PFSK-1 (cell line): ENCODE results near the gene SLC46A2.

Experiments used
- FOXP2 ChIP-seq: optimal IDR thresholded peaks from 2 replicates; pipeline ENCODE3; 2011; ENCODE audit warnings: borderline replicate concordance, control low read depth, inconsistent platforms; ENCODE audit not compliant: insufficient read depth; ENCODE audit errors: extremely low read length, extremely low read depth
- POLR2AphosphoS5 ChIP-seq: IDR thresholded peaks from 2 replicates; pipeline ENCODE4 v1.6.1; 2012; ENCODE audit warnings: low read depth, mild to moderate bottlenecking, control low read depth, low read length, moderate library complexity
- REST ChIP-seq, 2 experiments: IDR thresholded peaks; 2 replicates each; pipeline versions ENCODE4 v1.6.1 to v1.8.0; 2011 to 2012; ENCODE audit warnings: low read depth in 2 of 2, low read length in 2 of 2, control low read depth in 1 of 2, inconsistent platforms in 1 of 2, mild to moderate bottlenecking in 1 of 2, moderate library complexity in 1 of 2; ENCODE audit not compliant: insufficient read depth in 1 of 2
- SIN3A ChIP-seq: IDR thresholded peaks from 2 replicates; pipeline ENCODE4 v1.6.1; 2012; ENCODE audit warnings: mild to moderate bottlenecking, low read length, moderate library complexity, borderline replicate concordance; ENCODE audit not compliant: insufficient read depth
- TAF1 ChIP-seq: IDR thresholded peaks from 2 replicates; pipeline ENCODE4 v1.6.1; 2012; ENCODE audit warnings: low read length, control low read depth, borderline replicate concordance; ENCODE audit not compliant: insufficient read depth

The SLC46A2 gene

DNA sequence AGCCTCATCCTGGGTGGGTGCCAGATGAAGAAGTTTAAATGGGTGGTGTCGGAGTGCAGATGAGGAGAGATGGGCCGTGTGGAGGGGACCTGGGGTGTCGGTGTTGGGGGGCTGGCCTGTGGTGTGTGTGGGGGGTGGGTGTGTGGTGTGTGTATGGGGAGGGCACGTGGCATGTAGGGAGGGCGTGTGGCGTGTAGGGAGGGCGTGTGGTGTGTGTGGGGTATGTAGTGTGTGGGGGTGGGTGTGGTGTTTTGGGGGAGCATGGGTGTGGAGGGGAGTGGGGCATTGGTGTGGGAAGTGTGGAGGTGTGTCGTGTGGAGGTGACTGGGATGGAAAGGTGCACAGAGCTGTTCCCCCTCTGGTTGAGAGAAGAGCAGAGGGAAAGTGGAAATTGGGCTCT is 34.5 kb downstream of the SLC46A2 start:
- no peak for TF ChIP-seq REST (IDR thresholded peaks at IDR 0.05; ENCODE audit: insufficient read depth in 1 of 2, low read depth in 2 of 2, low read length in 2 of 2)
- no peak for TF ChIP-seq FOXP2
- TF ChIP-seq TAF1: no peak
- no peak for TF ChIP-seq SIN3A
- no peak for TF ChIP-seq POLR2AphosphoS5

- TF ChIP-seq SIN3A (no peak), REST (IDR thresholded peaks at IDR 0.05; ENCODE audit: insufficient read depth in 1 of 2, low read depth in 2 of 2, low read length in 2 of 2) (no peak), FOXP2 (no peak), POLR2AphosphoS5 (no peak)
Observed at GRCh38 chr9:112854657-112855056, 36.0 kb downstream of the SLC46A2 start.

DNA sequence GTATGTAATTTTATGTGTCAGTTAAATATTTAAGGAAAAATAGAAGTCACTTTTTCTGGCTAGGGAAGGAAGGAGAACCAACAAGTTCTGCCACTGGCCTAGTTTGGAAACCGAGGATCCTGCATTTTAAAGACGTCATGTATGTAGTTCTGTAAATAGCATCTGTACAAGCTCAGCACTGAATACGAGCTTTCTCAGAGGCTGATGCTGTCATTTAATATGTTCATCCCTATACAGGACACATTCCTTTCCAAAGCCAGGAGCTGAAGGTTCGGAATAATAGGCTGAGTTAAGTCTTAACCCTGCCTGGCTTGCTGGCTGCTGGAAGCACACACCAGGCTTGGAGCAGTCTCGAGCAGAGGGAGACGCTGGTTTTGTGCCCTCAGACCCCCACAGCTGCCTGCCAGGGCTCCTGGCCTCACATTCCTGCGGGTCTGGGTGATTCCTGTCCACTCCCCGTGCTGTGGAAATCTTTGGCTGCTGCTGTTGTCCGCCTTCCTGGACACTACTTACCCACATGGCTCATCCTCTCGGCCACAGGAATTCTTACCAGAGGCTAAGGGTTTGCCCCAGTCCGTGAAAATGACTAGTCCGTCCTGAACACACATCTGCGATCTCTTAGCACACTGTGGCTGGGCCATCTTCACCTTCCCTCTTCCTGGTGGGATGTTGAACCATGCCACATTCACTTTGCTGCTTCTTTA is 36.6 kb downstream of the SLC46A2 start:
- TF ChIP-seq POLR2AphosphoS5 (no peak), TAF1 (no peak), FOXP2 (no peak), SIN3A (no peak), REST (IDR thresholded peaks at IDR 0.05; ENCODE audit: insufficient read depth in 1 of 2, low read depth in 2 of 2, low read length in 2 of 2) (no peak)

GRCh38 chr9:112852741-112853504 is 37.8 kb downstream of the SLC46A2 start:
- TF ChIP-seq TAF1 (no peak), REST (IDR thresholded peaks at IDR 0.05; ENCODE audit: insufficient read depth in 1 of 2, low read depth in 2 of 2, low read length in 2 of 2) (no peak), SIN3A (no peak), FOXP2 (no peak), POLR2AphosphoS5 (no peak)
